Measurements from ENCODE around the gene KLHL21.

GRCh38 chr1:6594977-6595740, 7.5 kb downstream of the KLHL21 start:
- TF ChIP-seq TFE3 (CRISPR knock-in tag; IDR thresholded peaks at IDR 0.05) = no peak
- no peak for TF ChIP-seq REST (IDR thresholded peaks at IDR 0.05; ENCODE audit: borderline replicate concordance)
- no peak for TF ChIP-seq REST (CRISPR knock-in tag; IDR thresholded peaks at IDR 0.05; ENCODE audit: low read depth)
- TF ChIP-seq CTCF (IDR thresholded peaks at IDR 0.05 in 2 of 3, conservative IDR thresholded peaks at IDR 0.05 in 1 of 3; ENCODE audit: insufficient read depth in 2 of 3, low read depth in 1 of 3, low read length in 3 of 3) = no peak
- TF ChIP-seq ZNF408 (CRISPR knock-in tag; IDR thresholded peaks at IDR 0.05; ENCODE audit: low read depth) = no peak
- no peak for TF ChIP-seq THAP7 (CRISPR knock-in tag; IDR thresholded peaks at IDR 0.05)
- TF ChIP-seq CEBPG (CRISPR knock-in tag; IDR thresholded peaks at IDR 0.05) = no peak
- no peak for TF ChIP-seq CEBPG (tag; conservative IDR thresholded peaks at IDR 0.05 in 1 of 2, IDR thresholded peaks at IDR 0.05 in 1 of 2)
- TF ChIP-seq ZBTB49 (CRISPR knock-in tag; IDR thresholded peaks at IDR 0.05; ENCODE audit: borderline replicate concordance) = no peak
- TF ChIP-seq EGR1 (conservative IDR thresholded peaks at IDR 0.05) = no peak
- TF ChIP-seq FOS (IDR thresholded peaks at IDR 0.05; ENCODE audit: extremely low read depth, insufficient read length) = no peak
- TF ChIP-seq ZNF449 (CRISPR knock-in tag; IDR thresholded peaks at IDR 0.05) = no peak
- no peak for TF ChIP-seq YY1 (IDR thresholded peaks at IDR 0.05; ENCODE audit: borderline replicate concordance in 1 of 3, control insufficient read depth in 1 of 3, extremely low read depth in 1 of 3, insufficient read depth in 3 of 3, insufficient read length in 1 of 3, insufficient replicate concordance in 2 of 3, low read depth in 1 of 3, low read length in 2 of 3)
- TF ChIP-seq BACH1 (tag; IDR thresholded peaks at IDR 0.05) = no peak
- TF ChIP-seq CBFB (CRISPR knock-in tag; IDR thresholded peaks at IDR 0.05) = no peak
- TF ChIP-seq CHD2 (IDR thresholded peaks at IDR 0.05; ENCODE audit: low read depth, low read length) = no peak
